HuH-7.5 (cell line): ENCODE results near the gene CTNS.
A peak's percentile ranks its signal among the peaks of the same experiment; 100 is the strongest.

Source experiments
- DNase-seq: peaks from one replicate; pipeline ENCODE4 v3.0.0; 2011; ENCODE audit warnings: low spot score

CTNS gene

DNA sequence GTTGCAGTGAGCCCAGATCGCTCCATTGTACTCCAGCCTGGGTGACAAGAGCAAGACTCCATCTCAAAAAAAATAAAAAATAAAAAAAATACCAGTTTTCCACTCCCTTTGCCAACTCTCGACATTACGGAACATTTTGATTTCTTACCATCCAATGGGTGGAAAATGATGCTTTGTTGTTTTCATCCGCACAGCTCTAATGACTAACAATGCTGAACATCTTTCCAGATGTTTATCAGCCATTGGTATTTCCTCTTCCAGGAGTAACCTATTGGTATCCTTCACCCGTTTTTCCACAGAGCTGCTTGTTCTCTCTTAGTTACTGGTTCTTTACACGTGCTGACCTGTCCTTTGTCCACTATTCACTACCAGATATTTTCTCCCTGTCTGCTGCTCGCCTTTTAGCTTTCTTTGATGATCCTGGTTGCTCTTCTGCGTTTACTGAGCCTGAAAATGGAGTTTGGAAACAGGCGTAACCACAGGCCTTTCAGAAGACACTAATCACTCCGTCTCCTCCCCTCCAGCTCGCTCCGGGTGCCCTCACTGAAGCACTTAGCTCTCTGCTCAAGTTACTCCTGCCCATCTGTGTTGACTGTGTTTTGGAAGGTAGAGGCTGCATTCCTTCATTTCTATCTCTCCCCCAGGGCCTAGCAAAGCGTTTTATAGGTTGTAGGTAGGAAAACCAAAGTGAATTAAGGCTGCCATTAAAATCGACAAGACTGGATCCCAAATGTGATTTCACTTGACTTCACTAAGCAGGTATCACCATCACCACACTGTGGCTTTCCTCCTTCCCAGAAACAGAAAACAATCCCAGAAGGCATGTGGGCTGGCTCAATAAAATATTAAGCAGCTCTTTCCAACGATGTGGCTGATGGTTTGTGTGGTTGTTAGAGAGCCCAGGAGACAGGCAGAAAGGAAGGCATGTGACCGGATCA lies 9.5 kb upstream of the CTNS start:
- DNase-seq = no peak

DNA sequence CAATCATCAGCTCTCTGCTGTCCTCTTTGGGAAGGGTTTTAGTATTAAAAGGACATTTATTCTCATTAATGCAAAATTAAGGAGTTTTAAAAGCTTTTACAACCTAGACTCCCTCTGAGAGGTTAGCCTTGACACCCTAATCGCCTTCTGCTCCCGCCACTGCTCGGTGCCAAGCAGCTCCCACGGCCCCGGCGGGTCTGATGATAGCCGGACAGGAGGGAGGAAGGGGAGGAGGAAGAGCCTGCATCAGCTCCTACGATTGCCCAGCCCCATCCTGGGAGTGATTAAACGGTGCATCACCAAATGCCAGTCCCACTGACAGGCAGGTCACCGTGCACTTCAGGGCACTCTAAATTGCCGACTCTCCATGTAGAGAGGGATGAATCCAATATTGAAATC lies 8.8 kb upstream of the CTNS start:
- DNase-seq = no peak

DNA sequence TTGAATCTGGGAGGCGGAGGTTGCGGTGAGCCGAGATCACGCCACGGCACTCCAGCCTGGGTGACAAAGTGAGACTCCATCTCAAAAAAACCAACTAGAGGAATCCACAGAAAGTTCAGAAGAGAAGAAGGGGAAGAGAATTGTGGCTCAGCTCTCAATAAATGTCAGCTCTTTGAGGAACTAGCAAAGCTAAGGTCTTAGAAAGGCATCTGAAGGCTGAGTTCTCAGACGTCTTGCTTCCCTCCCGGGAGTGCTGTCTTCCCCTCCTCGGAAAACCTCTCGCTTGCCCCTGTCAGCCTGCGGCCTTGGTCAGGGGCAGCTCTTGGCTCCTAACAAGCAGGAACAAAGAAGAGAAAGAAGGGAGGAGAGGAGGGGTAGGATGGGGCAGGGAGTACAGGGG lies 5.8 kb upstream of the CTNS start:
- no peak for DNase-seq

DNA sequence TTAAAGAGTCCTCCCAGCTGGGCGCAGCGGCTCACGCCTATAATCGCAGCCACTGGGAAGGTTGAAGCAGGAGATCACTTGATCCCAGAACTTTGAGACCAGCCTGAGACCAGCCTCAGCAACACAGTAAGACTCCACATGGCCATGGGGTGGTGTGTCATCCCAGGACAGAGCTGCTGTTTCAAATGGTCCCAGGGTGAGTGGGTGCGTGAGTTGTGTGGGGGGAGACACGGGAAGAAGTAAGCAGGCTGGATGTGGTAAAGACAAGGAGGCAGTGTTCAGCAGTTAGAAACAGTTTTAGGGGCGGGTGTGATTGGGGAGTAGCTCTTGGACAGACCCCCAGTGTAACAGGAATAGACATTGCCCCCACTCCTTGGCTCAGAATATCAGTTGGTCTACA lies 4.3 kb upstream of the CTNS start:
- DNase-seq = no peak

DNA sequence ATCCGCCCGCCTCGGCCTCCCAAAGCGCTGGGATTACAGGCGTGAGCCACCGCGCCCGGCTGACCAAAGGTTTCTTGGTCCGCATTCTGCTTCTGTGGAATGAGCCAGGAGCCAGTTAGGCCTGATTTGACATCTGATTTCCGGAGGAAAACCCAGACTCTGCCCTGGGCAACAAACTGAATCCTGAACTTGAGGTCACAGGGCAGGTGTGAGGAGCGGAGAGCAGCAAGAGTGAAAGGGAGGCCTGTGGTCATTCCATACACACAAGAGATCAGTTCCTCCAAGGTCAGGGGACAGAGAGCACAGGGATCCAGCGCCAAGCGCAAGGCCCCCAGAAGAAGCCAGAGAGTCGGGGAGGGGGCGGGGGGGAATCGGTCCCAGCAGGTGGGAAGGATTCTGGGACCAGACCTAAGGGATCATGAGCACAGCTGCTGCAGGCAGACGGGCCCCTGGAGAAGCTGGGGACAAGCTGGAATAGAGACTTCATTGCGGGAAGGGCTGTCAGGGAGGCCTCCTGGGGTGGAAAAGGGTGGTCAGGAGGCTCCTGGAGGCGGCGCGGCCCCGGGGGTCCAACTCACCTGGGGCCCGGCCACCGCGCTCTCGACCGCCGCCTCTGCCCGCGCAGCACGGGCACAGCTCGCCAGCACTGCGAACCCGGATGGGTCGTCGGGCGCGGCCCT lies 946 bp upstream of the CTNS start:
- DNase-seq = no peak

DNA sequence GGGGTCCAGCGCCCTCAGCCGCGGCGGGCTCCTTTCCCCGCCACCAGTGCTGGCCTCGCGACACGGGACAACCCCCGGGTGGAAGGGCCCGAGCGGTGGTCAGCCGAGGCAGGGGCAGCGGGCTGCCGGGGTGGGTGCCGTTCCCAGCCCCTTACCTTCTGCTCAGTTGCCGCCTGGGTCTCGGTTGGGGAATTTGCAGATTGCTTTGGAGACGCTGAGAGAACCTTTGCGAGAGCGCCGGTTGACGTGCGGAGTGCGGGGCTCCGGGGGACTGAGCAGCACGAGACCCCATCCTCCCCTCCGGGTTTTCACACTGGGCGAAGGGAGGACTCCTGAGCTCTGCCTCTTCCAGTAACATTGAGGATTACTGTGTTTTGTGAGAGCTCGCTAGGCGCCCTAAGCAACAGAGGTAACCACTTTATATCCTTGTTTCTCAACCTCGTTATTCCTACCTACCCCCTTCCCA lies 381 bp downstream of the CTNS start:
- no peak for DNase-seq

DNA sequence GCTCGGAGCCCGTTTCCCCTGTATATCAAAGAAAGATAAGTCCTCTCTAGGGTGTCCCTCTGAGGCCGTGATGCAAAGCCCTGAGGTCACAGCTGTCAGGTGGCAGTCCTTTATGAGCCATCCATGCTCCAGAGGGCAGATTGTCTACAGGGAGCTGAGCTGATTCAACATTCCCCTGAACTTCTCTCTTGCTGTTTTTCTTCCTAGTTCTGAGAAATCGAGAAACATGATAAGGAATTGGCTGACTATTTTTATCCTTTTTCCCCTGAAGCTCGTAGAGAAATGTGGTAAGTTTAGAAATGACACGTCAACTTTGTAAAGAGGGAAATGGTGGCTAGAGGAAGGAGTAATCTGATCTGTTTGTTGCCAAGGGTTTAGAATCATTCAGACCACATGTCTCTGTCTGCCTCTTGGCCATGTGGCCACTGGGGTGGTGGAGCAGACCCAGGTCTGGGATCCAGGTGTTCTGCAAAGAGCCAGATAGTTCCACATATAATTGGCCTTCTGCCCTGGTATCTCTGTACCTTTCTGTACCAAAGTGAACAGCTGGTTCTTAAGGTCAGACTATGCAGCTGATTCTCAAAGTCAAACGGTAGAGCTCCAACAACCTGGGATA lies 3.5 kb downstream of the CTNS start:
- no peak for DNase-seq

DNA sequence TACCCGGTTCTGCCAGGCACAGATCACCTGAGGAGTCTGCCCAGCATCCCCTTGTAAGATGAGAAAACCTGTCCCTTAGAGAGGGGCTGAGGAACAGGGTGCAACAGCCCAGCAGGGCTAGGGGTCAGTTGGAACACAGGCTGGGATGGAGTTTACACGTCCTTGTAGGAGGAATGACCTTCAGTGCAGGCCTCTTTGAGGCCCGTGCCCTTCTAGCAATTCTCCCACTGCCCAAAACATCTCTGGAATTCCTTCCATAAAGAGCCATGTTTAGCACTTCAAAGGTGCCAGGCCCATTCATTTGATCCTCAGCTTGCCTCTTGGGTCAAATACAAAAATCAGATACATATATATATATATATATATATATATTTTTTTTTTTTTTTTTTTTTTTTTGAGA lies 4.5 kb downstream of the CTNS start:
- no peak for DNase-seq

DNA sequence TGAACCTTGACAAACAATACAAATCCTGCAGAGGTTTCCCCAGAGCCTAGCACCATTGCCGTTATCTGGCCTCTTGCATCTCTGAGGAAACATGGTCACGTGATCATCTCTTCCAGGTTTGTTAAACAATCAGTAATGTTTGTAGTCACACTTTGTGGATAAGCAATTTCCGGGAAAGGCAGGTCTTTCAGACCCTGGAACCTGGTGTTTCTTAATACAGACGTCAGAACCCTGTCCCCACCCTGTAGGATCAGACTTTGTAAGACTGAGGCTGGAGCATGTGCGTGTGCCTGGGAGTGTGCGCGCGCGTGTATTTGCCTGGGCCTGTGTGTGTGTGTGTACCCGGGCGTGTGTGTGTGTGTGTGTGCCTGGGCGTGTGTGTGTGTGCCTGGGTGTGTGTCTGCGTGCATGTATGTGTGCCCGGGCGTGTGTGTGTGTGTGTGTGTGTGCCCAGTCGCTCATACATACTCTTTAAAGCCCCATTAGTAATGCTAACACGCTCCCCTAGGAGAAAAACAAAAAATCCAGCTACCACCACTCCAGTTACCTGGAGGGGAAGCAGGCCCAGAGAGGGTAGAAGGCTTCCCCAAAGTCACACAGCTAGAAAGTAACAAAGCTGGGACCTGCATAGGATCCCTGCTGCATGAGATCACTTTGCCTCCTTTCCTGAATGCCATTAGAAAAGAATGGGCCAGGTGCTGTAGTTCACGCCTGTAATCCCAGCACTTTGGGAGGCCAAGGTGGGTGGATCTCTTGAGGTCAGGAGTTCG lies 5.3 kb downstream of the CTNS start:
- no peak for DNase-seq

DNA sequence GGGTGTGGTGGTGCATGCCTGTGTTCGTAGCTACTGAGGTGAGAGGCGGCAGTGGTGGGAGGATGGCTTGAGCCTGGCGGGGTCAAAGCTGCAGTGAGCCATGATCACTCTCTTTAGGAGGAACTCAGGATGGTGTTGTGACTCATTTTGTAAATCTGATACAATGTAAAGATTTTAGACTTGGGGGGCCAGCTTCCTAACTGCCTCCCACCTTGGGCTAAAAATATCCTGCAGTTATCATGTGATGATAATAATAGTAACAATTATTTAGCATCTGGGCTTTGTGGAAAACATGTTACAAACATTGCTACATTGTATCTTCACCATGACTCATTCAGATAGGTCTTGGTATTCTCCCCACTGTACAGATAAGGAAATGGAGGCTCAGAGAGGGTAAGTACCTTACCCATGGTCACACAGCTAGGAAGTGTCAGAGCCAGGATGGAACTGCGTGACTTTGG lies 7.4 kb downstream of the CTNS start:
- DNase-seq = no peak

DNA sequence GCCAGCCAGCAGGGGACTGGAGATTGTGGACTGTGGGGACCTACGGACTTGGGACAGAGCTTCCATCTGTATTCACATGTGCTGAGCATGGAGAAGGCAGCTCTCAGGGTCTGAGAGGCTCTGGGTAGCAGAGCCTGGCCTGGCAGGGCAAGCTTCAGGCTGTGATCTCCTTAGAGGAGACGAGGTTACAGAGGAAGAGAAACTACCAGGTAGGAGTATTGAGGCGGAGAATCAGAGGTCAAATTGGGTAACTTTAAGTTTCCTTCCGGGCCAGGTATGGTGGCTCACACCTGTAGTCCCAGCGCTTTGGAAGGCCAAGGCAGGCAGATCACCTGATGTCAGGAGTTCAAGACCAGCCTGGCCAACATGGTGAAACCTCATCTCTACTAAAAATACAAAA lies 8.8 kb downstream of the CTNS start:
- DNase-seq = no peak

DNA sequence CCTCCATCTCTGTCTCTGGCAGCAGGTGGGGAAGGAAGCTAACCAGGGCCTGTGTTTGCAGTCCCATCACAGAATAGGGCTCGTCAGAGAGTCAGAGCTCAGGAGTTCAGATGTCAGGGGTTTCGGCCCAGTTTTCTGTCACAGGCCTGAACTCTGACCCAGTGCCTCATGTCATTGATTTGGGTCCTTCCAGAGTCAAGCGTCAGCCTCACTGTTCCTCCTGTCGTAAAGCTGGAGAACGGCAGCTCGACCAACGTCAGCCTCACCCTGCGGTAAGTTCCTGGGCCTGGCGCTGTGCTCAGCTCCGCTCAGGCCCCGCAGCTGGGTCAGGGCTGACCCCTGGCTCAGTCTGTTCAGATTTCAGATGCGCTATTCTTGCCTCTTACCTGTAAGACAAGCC lies 10.7 kb downstream of the CTNS start:
- no peak for DNase-seq

DNA sequence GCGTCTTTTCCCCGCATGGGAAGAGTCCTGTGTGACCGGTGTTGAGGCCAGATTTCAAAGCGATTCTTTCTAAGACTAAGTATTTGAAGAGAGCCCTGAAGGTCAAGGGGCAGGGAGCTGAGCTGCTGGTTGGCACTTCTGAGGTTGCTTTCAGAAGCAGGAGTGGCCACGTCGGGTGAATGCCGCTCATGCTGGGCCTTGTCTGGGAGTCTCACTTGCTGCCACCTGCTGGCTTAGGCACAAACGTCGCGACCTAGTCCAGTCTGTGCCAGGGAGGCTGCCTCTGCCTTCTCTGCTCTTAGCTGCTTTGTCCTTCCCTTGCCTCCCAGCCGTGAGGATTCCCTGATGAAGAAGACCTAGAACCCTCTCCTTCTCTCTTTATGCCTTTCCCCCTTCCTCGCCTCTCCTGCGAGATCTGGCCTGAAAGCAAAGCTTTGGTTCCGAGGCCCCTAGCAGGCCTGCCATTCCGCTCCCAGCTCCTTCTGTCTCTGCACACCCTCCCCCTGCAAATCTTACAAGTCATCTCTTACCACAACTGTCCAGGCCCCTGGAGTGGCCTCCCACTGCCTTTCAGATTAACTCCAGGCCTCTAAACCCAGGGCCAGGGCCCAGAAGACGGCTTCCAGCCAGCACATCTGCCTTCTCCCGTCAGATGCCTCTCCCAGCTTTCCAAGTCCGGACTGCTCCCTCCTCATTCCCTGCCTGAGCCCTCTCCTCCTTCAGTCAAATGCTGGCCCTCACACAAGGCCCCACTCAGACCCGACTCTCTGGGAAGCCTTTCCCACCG lies 11.4 kb downstream of the CTNS start:
- DNase-seq = peak; percentile 56

DNA sequence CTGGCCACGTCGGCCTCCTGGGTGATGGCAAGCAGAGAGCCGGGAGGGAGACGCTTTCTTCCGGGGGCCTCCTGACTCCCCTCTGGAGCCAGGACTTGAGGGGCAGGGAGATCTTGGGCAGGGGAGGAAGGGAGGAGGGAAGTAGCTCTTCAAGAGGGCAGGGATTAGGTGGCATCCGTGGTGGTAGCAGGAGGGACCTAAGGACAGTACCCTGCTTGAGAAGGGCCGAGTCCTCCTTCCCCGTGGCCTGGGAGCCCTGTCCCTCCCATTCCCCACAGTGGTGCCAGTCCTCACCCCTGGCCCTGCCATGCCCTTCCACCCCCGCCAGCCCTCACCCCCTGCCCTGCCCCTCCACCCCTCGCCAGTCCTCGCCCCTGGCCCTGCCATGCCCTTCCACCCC lies 19.2 kb downstream of the CTNS start:
- no peak for DNase-seq

DNA sequence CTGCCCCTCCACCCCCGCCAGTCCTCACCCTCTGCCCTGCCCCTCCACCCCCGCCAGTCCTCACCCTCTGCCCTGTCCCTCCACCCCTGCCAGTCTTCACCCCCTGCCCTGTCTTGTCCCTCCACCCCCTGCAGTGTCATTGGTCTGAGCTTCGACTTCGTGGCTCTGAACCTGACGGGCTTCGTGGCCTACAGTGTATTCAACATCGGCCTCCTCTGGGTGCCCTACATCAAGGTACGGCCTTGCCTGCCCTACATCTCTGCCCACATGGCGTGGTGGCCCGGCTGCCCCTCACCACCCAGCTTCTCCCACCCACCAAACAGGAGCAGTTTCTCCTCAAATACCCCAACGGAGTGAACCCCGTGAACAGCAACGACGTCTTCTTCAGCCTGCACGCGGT lies 19.8 kb downstream of the CTNS start:
- no peak for DNase-seq

DNA sequence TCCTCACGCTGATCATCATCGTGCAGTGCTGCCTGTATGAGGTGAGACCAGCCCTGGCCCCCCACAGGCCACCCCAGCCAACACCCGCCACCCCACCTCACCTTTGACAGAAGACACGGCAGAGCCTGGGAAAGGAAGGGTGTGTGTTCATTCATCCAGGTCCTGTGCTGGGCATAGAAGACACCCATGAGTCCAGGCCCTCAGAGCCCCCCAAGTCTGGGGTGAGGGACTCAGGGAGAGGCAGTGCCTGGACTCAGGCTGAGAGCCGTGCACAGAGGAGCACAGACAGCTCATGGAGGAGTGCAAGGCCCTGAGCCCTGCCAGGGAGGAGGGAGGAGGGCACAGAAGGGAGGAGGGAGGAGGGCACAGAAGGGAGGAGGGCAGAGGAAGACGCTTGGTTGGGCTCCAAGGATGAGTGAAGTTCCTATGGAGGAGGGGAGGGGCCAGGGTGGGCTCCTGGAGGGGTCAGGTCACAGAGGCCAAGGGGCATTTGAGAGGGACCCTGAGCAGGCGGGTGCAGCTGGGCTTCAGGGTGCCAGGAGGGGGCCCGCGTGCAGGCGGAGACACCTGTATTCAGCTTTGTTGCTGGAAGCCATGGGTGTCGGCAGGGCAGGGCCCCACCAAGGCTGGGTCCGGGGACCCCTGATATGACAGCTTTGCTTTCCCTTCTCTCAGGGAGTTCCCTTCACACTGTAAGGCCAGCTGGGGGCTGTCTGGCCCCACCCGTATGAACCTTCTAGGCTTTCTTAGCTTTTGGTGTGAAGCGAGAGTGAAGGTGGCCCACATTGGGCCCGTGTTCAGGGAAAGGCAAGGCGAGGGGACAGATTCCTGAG lies 20.4 kb downstream of the CTNS start:
- DNase-seq = no peak

DNA sequence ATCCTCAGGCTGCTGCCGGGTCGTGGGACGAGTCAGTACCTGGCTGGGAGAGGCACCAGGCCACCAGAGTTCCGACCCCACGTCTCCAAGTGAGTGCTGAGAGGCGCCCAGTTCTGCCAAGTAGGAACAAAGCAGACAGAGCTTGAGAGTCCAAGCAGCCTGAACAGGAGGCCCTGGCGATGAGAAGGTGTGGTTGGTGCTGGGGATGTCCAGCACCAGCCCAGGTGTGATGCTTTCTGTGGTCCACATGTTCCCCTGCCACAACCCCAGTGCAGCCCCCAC lies 21.0 kb downstream of the CTNS start:
- no peak for DNase-seq

DNA sequence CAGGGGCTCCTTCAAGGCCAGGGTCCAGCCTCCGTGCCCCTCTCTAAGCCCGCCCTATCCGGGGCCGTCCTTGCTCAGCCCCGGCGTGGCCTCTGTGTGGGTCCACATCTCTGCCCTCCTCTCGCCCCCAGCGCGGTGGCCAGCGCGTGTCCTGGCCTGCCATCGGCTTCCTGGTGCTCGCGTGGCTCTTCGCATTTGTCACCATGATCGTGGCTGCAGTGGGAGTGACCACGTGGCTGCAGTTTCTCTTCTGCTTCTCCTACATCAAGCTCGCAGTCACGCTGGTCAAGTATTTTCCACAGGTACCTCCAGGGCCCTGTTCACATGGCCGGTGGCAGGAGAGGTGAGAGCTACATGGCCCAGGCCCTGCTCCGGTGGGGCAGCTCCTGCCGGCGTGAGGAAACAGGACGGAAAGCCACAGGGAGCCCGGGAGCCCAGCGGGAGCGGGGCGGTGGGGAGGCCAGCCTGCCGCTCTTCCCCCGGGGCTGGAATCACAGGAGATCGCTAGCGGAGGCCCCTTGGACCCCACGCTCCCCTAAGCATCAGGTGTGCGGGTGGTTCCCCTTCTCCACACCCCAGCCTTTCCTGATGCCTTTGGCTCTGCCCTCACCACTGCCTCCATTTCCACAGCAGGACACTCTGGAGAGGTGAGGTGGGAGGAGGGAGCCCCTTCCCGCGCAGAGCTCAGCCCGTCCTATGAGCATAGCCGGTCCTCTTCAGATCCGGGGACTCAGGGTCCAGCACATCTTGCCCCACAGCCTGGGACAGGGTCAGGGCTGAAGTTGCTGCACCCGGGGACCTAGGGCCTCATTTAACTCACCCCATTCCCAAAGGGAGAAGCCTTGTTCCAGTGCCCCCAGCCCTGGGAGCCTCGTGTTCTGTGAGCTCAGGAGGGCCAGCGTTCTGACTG lies 21.6 kb downstream of the CTNS start:
- no peak for DNase-seq

DNA sequence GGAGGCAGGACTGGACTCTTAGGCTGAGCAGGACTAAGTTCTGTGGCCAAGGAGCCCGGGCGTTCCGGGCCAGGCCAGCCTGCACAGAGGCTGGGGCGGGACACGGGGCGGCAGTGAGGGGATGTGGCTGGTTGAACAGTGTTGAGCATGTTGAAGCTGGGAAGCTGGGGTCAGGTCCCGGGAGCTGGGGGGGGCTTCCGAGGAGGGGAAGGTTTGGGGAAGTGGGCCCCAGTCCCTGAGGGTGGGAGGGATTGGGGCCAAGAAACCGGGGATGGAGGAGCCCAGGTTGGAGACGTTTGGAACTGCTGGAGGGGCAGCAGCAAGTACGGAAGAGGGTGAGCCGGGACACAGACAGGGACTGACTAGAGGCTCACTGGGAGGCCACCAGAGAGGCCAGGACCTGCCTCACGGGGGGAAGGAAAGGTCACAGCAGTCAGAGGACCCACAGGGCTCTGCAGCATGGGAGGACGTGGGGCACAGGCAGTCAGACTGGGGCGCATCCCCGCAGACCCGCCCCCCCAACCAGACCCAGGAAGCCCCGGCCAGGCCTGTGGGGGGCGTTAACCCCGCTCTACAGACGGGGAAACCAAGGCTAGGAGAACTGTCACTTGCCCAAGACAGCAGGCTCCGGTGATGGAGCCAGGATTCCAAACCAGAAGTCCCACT lies 22.4 kb downstream of the CTNS start:
- DNase-seq = no peak
